SK-N-SH treated with all-trans-retinoic acid at 6 μM for 48 hours (cell line): ENCODE results near the gene RAB4B.

ENCODE experiments used
- TSHZ2 ChIP-seq: fragments of 250-450 bp; sonication (Bioruptor Pico); IDR thresholded peaks from 2 replicates; pipeline ENCODE4 v1.5.0; 2020; ENCODE audit warnings: mild to moderate bottlenecking, moderate library complexity
- ZC3H10 ChIP-seq: fragments of 250-450 bp; sonication (Bioruptor Pico); IDR thresholded peaks from 2 replicates; pipeline ENCODE4 v1.5.1; 2021; ENCODE audit warnings: mild to moderate bottlenecking, moderate library complexity
- ZFP3 ChIP-seq: fragments of 250-450 bp; sonication (Bioruptor Pico); IDR thresholded peaks from 2 replicates; pipeline ENCODE4 v1.5.0; 2020; ENCODE audit warnings: mild to moderate bottlenecking, moderate library complexity

- no peak for TF ChIP-seq TSHZ2 (CRISPR knock-in tag)
- no peak for TF ChIP-seq ZFP3 (CRISPR knock-in tag)
- no peak for TF ChIP-seq ZC3H10
Observed at GRCh38 chr19:40809358-40810086, 31.5 kb downstream of the RAB4B start.
